GM12874 (cell line): ENCODE measurements around the gene LGSN.
A peak's percentile ranks its signal among the peaks of the same experiment; 100 is the strongest.

ENCODE experiments used
- TF ChIP-seq, protein P1 (sequence below): IDR thresholded peaks from 2 replicates; pipeline ENCODE4 v1.5.1; 2011; ENCODE audit warnings: low read depth, mild to moderate bottlenecking, control low read depth, low read length, moderate library complexity; ENCODE audit not compliant: insufficient read depth

Gene LGSN

DNA sequence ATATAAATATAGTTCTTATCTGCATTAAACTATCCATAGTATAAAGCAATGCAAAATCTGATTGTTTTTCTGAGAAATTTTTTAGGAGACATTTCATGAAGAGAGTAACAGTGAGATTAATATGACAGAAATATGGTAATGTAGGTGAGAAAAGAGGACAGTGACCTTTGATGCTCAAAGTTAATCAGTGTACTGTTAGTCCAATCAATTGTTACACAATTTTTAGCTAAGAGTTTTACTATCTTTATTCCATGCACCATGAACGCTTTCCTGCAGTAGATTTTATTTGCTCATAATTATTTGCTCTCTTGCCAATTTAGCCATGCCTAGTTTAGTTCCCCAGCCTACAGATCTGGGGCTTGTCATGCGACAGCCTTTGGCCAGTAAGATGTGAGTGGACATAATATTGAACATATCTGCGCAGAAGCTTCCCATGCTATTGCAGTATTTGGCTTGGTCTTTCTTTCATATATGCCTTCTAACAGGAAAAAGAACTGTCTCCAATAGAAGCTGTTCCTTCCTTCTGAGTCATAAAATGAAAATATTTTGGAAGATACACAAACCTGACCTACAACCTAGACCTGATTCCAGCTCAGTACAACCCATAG is 69.8 kb downstream of the LGSN start:
- TF ChIP-seq, protein P1, sequence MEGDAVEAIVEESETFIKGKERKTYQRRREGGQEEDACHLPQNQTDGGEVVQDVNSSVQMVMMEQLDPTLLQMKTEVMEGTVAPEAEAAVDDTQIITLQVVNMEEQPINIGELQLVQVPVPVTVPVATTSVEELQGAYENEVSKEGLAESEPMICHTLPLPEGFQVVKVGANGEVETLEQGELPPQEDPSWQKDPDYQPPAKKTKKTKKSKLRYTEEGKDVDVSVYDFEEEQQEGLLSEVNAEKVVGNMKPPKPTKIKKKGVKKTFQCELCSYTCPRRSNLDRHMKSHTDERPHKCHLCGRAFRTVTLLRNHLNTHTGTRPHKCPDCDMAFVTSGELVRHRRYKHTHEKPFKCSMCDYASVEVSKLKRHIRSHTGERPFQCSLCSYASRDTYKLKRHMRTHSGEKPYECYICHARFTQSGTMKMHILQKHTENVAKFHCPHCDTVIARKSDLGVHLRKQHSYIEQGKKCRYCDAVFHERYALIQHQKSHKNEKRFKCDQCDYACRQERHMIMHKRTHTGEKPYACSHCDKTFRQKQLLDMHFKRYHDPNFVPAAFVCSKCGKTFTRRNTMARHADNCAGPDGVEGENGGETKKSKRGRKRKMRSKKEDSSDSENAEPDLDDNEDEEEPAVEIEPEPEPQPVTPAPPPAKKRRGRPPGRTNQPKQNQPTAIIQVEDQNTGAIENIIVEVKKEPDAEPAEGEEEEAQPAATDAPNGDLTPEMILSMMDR, result no peak

DNA sequence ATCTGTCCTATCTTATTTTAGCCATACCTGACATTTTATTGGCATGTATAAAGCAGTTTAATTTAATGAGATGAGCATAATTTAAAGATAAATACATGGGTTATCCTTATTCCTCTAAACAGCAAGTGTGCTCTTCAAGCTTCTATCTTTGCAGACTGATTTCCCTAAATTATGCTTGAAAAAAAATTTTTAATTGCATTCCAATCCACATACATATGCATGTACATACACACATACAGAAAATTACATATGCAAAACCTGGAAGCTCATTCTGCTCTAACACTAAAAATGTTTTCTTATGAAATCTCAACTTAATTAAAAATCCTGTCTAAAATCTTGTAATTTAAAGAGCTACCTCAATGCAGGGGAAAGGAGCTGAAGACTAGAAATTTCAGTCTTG is 73.2 kb downstream of the LGSN start:
- TF ChIP-seq, protein P1, result no peak

DNA sequence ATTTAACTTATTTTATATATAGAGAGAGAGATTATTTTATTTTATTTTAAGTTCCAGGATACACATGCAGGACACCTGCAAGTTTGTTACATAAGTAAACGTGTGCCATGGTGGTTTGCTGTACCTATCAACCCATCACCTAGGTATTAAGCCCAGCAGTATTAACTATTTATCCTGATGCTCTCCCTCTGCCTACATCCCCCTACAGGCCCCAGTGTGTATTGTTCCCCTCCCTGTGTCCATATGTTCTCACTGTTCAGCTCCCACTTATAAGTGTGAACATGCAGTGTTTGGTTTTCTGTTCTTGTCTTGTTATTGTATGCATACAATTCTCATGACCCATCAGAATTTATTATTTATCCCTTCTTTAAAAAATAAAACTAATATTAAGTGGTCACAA is 73.9 kb downstream of the LGSN start:
- TF ChIP-seq, protein P1, result peak; percentile 16; the same call in 1 of the 2 replicates

DNA sequence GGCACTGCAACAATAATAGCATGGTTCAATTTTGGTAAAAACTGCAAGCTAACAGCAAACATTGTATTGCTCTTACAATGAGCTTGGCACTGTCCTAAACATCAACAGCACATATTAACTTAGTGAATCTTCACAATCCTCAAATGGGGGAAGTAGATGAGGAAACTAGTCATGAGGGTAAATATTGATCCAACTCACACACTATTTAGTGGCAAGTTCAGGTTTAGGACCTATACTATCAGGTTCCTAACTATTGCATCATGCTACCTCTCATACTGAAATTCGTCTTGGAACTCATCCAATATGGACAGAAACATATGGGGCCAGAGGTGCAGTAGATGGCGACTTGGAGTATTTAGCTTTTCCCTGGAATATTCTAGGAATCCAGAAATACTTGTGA is 74.4 kb downstream of the LGSN start:
- TF ChIP-seq, protein P1, result no peak

DNA sequence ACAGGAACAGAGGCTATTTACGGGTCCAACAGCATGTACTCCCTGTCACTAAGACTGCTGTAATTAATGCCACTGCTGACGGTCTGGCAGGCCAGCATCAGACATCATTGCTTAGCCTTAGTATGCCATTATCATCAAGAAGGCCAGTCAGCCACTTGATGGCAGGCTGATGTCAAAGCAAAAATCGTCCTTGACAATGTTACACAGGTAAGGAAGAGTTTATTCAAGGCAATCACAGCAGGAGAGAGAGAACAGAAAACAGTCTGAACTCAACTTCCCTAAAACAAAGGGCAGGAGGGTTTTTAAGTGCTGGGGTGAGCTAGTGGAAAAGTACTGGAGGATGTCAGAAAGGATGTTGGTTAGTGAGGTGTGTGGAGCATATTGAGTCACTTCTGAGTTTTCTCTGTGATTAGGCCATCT is 83.4 kb downstream of the LGSN start:
- TF ChIP-seq, protein P1, result no peak
